Subcutaneous abdominal adipose tissue (tissue), 5 donors: ENCODE results near the gene ITPRIPL2.

Experiments used
- H3K27ac ChIP-seq: one replicate; pipeline ENCODE4 v1.7.0; 2013; ENCODE audit warnings: low read depth, mild to moderate bottlenecking, inconsistent platforms, low read length, moderate library complexity
- H3K27me3 ChIP-seq, 5 donors: one replicate each; pipeline ENCODE4 v1.7.0; 2013; ENCODE audit warnings: low read length in 5 of 5, inconsistent platforms in 1 of 5; ENCODE audit not compliant: control insufficient read depth in 5 of 5, insufficient read depth in 4 of 5
- H3K36me3 ChIP-seq, 5 donors: one replicate each; pipeline ENCODE4 v1.7.0; 2013; ENCODE audit warnings: low read length in 5 of 5; ENCODE audit not compliant: control insufficient read depth in 5 of 5, insufficient read depth in 5 of 5
- H3K4me1 ChIP-seq, 5 donors: one replicate each; pipeline ENCODE4 v1.7.0; 2013; ENCODE audit warnings: low read length in 5 of 5, mild to moderate bottlenecking in 3 of 5, moderate library complexity in 1 of 5; ENCODE audit not compliant: control insufficient read depth in 5 of 5, insufficient read depth in 5 of 5
- H3K4me3 ChIP-seq, 5 donors: one replicate each; pipeline ENCODE4 v1.7.0; 2013; ENCODE audit warnings: low read length in 5 of 5, low read depth in 1 of 5
- H3K9ac ChIP-seq, 5 donors: one replicate each; pipeline ENCODE4 v1.7.0; 2013; ENCODE audit warnings: low read length in 5 of 5, mild to moderate bottlenecking in 4 of 5, moderate library complexity in 3 of 5
- H3K9me3 ChIP-seq, 5 donors: one replicate each; pipeline ENCODE4 v1.7.0; 2013; ENCODE audit warnings: low read length in 5 of 5; ENCODE audit not compliant: control insufficient read depth in 5 of 5
- donor health status: healthy.
- donor health status: healthy.
- donor health status: healthy.
- donor health status: healthy.
- donor health status: healthy.

The ITPRIPL2 gene

GRCh38 chr16:19162085-19162484 lies 48.3 kb downstream of the ITPRIPL2 start:
- Histone ChIP-seq H3K27me3 (no peaks in the 10 kb centered on the region), H3K4me3 (no peak overlapping the region), H3K27ac (no peak overlapping the region), H3K9me3 (no peaks in the 10 kb centered on the region), H3K9ac (no peak overlapping the region), H3K4me1 (no peaks in the 10 kb centered on the region), H3K36me3 (no peaks in the 10 kb centered on the region)

GRCh38 chr16:19163215-19163614 lies 49.5 kb downstream of the ITPRIPL2 start:
- Histone ChIP-seq H3K27ac (no peak overlapping the region), H3K4me3 (no peak overlapping the region), H3K9me3 (no peaks in the 10 kb centered on the region), H3K4me1 (peaks cover 0 to 7% (median 5%) of the 10 kb centered on the region in 5 donors), H3K27me3 (no peaks in the 10 kb centered on the region), H3K9ac (no peak overlapping the region), H3K36me3 (no peaks in the 10 kb centered on the region)

DNA sequence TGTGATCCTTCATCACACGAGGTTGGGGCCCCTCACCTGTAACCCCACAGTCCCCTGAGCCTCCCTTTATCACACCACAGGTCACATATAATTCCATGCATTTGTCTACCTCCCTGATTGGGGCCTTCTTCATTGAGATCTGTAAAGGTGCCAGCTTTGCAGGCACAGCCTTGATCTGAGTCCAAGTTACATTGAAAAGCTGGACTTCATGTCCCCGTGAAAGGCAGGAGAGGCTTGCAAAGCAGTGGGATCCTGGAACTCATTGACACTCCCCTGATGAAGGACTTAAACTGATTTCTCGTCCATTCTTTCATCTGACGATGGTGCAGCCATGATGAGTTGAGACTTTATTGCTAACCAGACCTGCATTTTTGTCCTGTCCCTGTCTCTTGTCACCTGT lies 50.5 kb downstream of the ITPRIPL2 start:
- Histone ChIP-seq H3K9ac (no peak overlapping the region), H3K36me3 (no peaks in the 10 kb centered on the region), H3K9me3 (no peaks in the 10 kb centered on the region), H3K4me1 (peaks cover 0 to 16% (median 14%) of the 10 kb centered on the region in 5 donors), H3K4me3 (no peak overlapping the region), H3K27ac (no peak overlapping the region), H3K27me3 (peaks cover 0 to 3% (median 0%) of the 10 kb centered on the region in 5 donors)

- Histone ChIP-seq H3K4me1 (peaks cover 0 to 18% (median 14%) of the 10 kb centered on the region in 5 donors), H3K4me3 (no peak overlapping the region), H3K27ac (no peak overlapping the region), H3K9ac (no peak overlapping the region), H3K36me3 (no peaks in the 10 kb centered on the region), H3K27me3 (peaks cover 0 to 3% (median 0%) of the 10 kb centered on the region in 5 donors), H3K9me3 (no peaks in the 10 kb centered on the region)
These were observed 51.3 kb downstream of the ITPRIPL2 start for GRCh38 chr16:19165101-19165500.

DNA sequence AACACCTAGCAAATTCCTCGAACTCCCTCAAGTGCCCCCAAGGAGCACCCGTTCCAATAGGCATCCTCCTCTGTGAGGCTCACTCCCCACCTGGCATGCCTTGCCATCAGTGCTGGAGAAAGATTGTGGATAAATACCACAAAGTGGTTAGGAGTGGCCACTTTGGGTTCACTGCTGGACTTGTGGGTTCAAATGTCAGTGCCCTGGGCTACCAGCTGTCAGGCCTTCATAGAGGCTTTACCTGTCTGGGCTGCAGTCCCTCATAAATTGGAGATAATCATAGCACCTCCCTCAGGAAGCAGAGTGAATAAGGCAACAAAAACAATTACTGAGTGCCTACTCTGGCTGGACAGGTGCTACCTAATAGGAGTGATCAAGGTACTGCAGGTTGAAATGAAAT lies 52.7 kb downstream of the ITPRIPL2 start:
- Histone ChIP-seq H3K4me1 (peaks cover 0 to 18% (median 14%) of the 10 kb centered on the region in 5 donors), H3K9ac (no peak overlapping the region), H3K4me3 (no peak overlapping the region), H3K9me3 (no peaks in the 10 kb centered on the region), H3K36me3 (no peaks in the 10 kb centered on the region), H3K27ac (no peak overlapping the region), H3K27me3 (peaks cover 0 to 3% (median 0%) of the 10 kb centered on the region in 5 donors)

DNA sequence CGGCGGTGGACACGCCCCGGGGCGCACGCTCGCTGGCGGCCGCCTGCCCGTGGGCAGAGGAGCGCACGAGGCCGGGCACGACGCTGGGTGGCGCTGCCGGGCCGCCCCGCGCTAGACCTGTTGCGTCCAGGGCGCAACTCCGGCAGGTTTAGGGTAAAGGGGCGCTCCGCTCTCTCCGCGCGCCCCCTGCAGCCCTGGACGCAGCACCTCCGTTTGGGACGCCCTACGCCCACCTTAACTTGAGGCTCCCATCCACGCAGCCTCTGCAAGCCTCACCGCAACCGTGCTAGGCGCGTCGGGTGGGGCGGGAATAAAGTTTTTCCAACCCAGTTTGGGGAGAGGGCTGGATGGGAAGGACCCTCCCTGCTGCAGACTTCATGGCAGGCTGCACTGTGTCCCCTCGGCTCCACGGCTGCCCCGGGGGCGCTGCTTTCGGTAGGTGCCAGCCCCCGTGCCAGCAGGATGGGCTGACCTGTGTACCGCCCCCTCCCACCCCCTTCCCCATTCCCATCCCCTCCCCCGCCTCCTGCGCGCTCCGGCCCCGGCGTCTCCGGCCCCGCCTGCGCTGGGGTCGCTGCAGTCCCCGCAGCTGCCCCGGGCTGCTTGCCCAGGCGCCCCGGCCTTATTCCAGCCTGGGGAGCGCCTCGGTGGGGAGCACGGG lies 54.1 kb downstream of the ITPRIPL2 start, which contains the start of gene SYT17:
SYT17 (plus strand) TSS at position 531 of the 661 bp plus-strand sequence. CDS start 407 bp downstream, outside the sequence.
- Histone ChIP-seq H3K36me3 (no peaks in the 10 kb centered on the region), H3K27me3 (peaks cover 0 to 3% (median 0%) of the 10 kb centered on the region in 5 donors), H3K4me1 (peaks cover 0 to 18% (median 14%) of the 10 kb centered on the region in 5 donors), H3K27ac (no peak within 1 kb of the TSS), H3K4me3 (peak within 1 kb of the TSS in 4 of 5 donors; percentile 58 to 68 (median 64)), H3K9ac (no peak within 1 kb of the TSS), H3K9me3 (no peaks in the 10 kb centered on the region)

- peaks cover 0 to 18% (median 14%) of the 10 kb centered on the region in 5 donors for H3K4me1 ChIP-seq
- H3K9ac ChIP-seq: no peak overlapping the region
- no peaks in the 10 kb centered on the region for H3K36me3 ChIP-seq
- peak overlapping the region in 4 of 5 donors; percentile 58 to 68 (median 62) for H3K4me3 ChIP-seq
- no peaks in the 10 kb centered on the region for H3K9me3 ChIP-seq
- H3K27me3 ChIP-seq: peaks cover 0 to 3% (median 0%) of the 10 kb centered on the region in 5 donors
- H3K27ac ChIP-seq: no peak overlapping the region
These were observed 54.8 kb downstream of the ITPRIPL2 start for GRCh38 chr16:19168371-19169081.

- Histone ChIP-seq H3K9ac (no peak overlapping the region), H3K4me3 (peak overlapping the region in 2 of 5 donors; percentile 61 to 68), H3K27me3 (peaks cover 0 to 3% (median 0%) of the 10 kb centered on the region in 5 donors), H3K36me3 (no peaks in the 10 kb centered on the region), H3K9me3 (no peaks in the 10 kb centered on the region), H3K4me1 (peaks cover 0 to 18% (median 14%) of the 10 kb centered on the region in 5 donors), H3K27ac (no peak overlapping the region)
These were observed 55.4 kb downstream of the ITPRIPL2 start for GRCh38 chr16:19169082-19169639.

DNA sequence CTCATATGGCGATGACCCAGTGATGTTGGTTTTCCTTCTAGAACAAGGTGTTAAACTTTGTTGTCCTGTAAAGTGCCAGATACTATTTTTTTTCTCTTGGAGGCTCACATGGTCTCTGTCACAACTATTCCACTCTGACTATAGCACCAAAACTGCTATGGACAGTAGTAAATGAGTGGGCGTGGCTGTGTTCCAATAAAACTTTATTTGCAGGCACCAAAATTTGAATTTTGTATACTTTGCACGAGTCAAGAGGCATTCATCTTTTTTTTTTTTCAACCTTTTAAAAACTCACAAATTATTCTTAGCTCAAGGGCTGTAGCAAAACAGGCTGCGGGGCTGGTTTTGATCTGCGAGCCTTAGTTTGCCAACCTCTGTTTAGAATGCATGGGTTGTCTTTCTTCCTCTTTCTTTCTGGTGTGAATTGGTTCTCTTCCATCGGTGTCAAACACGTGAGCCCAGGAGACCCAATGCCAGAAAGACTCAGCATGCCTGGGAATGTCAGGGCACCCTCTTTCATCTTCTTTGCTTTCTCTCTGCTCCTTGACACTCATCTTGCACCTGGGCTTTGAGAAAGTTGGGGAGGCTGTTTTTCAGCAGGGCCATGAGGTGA lies 56.4 kb downstream of the ITPRIPL2 start:
- no peak overlapping the region for H3K9ac ChIP-seq
- no peaks in the 10 kb centered on the region for H3K36me3 ChIP-seq
- peaks cover 0 to 18% (median 14%) of the 10 kb centered on the region in 5 donors for H3K4me1 ChIP-seq
- H3K4me3 ChIP-seq: no peak overlapping the region
- H3K9me3 ChIP-seq: no peaks in the 10 kb centered on the region
- peaks cover 0 to 3% (median 0%) of the 10 kb centered on the region in 5 donors for H3K27me3 ChIP-seq
- no peak overlapping the region for H3K27ac ChIP-seq
